ENCODE results near the gene TOMM22.
"Not testable (repeated sequence)": the region's sequence is repeated elsewhere in the genome, so short reads cannot be mapped to it uniquely, and the experiment has no call there.

Gene TOMM22

DNA sequence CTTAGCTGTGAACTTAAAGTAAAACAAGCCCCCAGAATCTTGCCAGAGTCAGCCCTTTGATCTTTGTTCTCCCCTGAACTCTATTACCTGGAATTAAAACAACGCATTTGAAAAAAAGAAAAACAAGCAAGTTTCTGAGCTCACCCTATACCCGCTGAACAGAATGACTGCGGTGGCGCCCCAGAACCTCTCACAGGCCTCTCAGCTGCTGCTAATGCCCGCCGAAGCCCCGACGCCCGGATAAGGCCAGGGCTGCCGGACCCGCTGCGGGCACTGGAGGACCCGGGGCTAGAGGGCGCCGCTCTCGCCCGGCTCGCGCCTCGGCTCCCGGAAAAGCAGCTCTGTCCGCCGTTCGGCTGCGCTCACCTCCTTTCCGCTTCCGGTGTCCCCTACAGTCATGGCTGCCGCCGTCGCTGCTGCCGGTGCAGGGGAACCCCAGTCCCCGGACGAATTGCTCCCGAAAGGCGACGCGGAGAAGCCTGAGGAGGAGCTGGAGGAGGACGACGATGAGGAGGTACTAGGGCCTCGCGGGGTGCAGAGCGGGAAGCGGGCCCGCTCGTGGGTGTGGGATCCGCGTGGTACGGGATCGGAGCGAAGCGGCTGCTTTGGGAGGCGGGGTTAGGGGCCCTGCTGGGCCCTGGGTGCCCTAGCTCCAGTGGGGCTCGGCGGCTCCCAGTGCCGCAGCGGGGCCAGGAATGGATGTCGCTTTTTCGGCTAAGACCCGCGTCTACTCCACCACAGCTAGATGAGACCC, at the start of gene TOMM22:
TOMM22 (plus strand) TSS at position 376 of the 754 bp plus-strand sequence; CDS start at position 398, 22 bp downstream.
- peak within 1 kb of the TSS; percentile 93 for H3K9ac ChIP-seq (ENCODE audit: low read depth, low read length)
- 0 out of 2 replicates have a peak, but pooled peaks cover 4% of the 10 kb centered on the region for H3K9me3 ChIP-seq (ENCODE audit: control insufficient read depth, insufficient read depth, low read length)
- H3K36me3 ChIP-seq (ENCODE audit: insufficient read depth, low read length), result peaks cover 8% of the 10 kb centered on the region
- H3K4me1 ChIP-seq (ENCODE audit: insufficient read depth, low read length), result no peaks in the 10 kb centered on the region

- Histone ChIP-seq H3K9ac (ENCODE audit: low read depth, low read length) (no peak overlapping the region), H3K4me1 (ENCODE audit: insufficient read depth, low read length) (no peaks in the 10 kb centered on the region), H3K9me3 (ENCODE audit: control insufficient read depth, insufficient read depth, low read length) (no peaks in the 10 kb centered on the region), H3K36me3 (ENCODE audit: insufficient read depth, low read length) (peaks cover 3% of the 10 kb centered on the region; the same call in 1 of the 2 replicates)
Observed at GRCh38 chr22:38632528-38632927, 49.2 kb upstream of the TOMM22 start.

DNA sequence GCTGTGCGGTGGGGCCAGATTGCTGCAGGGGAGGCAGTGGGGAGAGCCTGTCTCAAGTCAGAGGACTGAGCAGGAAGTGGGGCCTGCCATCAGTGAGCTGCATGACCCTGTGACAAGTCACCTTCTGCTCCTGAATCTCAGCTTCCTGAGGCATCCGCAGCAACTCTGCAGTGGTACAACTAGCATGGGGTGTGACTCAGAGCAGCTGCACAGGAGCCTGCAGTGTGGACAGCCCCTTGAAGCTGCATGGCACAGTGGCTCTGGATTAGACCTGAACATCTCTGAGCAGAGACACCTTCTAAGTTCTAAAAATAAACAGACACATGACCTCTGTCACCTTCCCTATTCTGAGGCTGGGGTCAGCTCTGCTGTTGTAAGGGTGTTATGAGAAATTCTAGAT, 43.5 kb upstream of the TOMM22 start:
- H3K36me3 ChIP-seq (ENCODE audit: insufficient read depth, low read length), result peaks cover 2% of the 10 kb centered on the region; the same call in 1 of the 2 replicates
- no peaks in the 10 kb centered on the region for H3K9me3 ChIP-seq (ENCODE audit: control insufficient read depth, insufficient read depth, low read length)
- H3K9ac ChIP-seq (ENCODE audit: low read depth, low read length), result no peak overlapping the region
- no peaks in the 10 kb centered on the region for H3K4me1 ChIP-seq (ENCODE audit: insufficient read depth, low read length)

DNA sequence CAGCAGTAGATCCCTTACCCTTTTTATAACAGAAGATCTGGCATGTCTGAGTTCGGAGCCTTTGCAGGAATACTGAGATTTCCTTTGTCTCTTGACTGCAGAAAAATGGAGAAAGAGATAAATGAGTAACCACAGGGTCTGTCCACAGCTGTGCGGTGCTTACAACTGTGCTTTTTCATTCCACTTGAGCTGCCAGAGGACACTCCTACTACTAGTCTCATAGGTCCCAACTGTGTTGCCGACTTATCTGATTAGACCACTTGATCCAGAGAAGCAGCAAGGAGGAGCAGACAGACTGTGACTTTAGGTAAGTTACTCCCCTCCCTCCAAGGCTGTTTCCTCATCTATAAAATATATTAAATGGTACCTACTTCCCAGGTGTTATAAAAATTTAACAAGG, 43.0 kb upstream of the TOMM22 start:
- no peaks in the 10 kb centered on the region; the same call in 1 of the 2 replicates for H3K36me3 ChIP-seq (ENCODE audit: insufficient read depth, low read length)
- H3K9ac ChIP-seq (ENCODE audit: low read depth, low read length), result no peak overlapping the region
- no peaks in the 10 kb centered on the region for H3K4me1 ChIP-seq (ENCODE audit: insufficient read depth, low read length)
- no peaks in the 10 kb centered on the region for H3K9me3 ChIP-seq (ENCODE audit: control insufficient read depth, insufficient read depth, low read length)

DNA sequence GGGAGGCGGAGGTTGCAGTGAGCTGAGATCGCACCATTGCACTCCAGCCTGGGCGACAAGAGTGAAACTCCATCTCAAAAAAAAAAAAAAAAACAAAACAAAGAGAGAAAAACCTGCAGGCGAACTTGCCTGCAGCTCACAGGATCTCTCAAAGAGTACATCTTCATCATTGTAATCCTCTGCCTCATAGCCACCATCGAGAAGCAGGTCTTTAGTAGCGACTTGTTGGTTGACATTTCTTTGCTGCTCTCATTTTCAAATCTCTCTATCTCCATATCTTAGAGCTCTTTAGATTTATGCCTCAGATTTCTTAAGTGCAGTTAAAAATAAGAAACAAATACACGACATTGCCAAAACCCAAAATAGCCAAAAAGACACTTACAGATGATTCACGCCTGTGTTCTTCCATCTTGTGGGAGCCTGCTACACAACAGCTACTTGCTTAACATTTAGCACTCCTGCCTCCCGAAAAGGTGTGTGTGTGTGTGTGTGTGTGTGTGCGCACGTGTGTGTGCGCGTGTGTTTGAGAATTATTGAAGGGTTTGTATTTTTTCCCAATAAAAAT, 40.2 kb upstream of the TOMM22 start:
- H3K36me3 ChIP-seq (ENCODE audit: insufficient read depth, low read length), result no peaks in the 10 kb centered on the region
- H3K9ac ChIP-seq (ENCODE audit: low read depth, low read length), result no peak overlapping the region
- no peaks in the 10 kb centered on the region for H3K9me3 ChIP-seq (ENCODE audit: control insufficient read depth, insufficient read depth, low read length)
- no peaks in the 10 kb centered on the region for H3K4me1 ChIP-seq (ENCODE audit: insufficient read depth, low read length)

GRCh38 chr22:38644245-38644644, 37.5 kb upstream of the TOMM22 start:
- H3K9me3 ChIP-seq (ENCODE audit: control insufficient read depth, insufficient read depth, low read length); H3K36me3 ChIP-seq (ENCODE audit: insufficient read depth, low read length); H3K9ac ChIP-seq (ENCODE audit: low read depth, low read length); H3K4me1 ChIP-seq (ENCODE audit: insufficient read depth, low read length): not testable (repeated sequence)

- Histone ChIP-seq H3K9ac (ENCODE audit: low read depth, low read length) (no peak overlapping the region), H3K4me1 (ENCODE audit: insufficient read depth, low read length) (no peaks in the 10 kb centered on the region), H3K9me3 (ENCODE audit: control insufficient read depth, insufficient read depth, low read length) (no peaks in the 10 kb centered on the region), H3K36me3 (ENCODE audit: insufficient read depth, low read length) (no peaks in the 10 kb centered on the region)
Observed at GRCh38 chr22:38645430-38645829, 36.3 kb upstream of the TOMM22 start.

GRCh38 chr22:38649841-38650522, 31.8 kb upstream of the TOMM22 start:
- H3K36me3 ChIP-seq (ENCODE audit: insufficient read depth, low read length), result no peaks in the 10 kb centered on the region
- no peak overlapping the region for H3K9ac ChIP-seq (ENCODE audit: low read depth, low read length)
- H3K4me1 ChIP-seq (ENCODE audit: insufficient read depth, low read length), result no peaks in the 10 kb centered on the region
- no peaks in the 10 kb centered on the region for H3K9me3 ChIP-seq (ENCODE audit: control insufficient read depth, insufficient read depth, low read length)

- Histone ChIP-seq H3K9ac (ENCODE audit: low read depth, low read length) (no peak overlapping the region), H3K4me1 (ENCODE audit: insufficient read depth, low read length) (no peaks in the 10 kb centered on the region), H3K9me3 (ENCODE audit: control insufficient read depth, insufficient read depth, low read length) (no peaks in the 10 kb centered on the region), H3K36me3 (ENCODE audit: insufficient read depth, low read length) (no peaks in the 10 kb centered on the region)
Observed at GRCh38 chr22:38652859-38653258, 28.9 kb upstream of the TOMM22 start.

DNA sequence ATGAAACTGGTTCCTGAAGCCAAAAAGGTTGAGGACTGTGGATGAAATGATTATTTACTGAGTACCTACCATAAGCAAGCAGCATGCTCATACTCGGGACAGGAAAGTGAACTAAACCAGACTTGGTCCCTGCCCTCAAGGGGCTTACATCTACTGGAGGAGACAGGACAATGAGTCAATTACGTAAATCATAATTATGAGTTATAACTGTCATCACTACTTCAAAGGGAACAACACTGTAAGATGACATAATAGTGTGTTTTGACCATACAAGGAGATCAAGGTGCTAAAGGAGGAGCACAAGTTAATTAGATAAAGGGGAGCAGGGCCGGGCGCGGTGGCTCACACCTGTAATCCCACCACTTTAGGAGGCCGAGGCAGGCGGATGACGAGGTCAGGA, 28.0 kb upstream of the TOMM22 start:
- H3K4me1 ChIP-seq (ENCODE audit: insufficient read depth, low read length), result no peaks in the 10 kb centered on the region
- no peak overlapping the region for H3K9ac ChIP-seq (ENCODE audit: low read depth, low read length)
- no peaks in the 10 kb centered on the region for H3K9me3 ChIP-seq (ENCODE audit: control insufficient read depth, insufficient read depth, low read length)
- H3K36me3 ChIP-seq (ENCODE audit: insufficient read depth, low read length), result no peaks in the 10 kb centered on the region

DNA sequence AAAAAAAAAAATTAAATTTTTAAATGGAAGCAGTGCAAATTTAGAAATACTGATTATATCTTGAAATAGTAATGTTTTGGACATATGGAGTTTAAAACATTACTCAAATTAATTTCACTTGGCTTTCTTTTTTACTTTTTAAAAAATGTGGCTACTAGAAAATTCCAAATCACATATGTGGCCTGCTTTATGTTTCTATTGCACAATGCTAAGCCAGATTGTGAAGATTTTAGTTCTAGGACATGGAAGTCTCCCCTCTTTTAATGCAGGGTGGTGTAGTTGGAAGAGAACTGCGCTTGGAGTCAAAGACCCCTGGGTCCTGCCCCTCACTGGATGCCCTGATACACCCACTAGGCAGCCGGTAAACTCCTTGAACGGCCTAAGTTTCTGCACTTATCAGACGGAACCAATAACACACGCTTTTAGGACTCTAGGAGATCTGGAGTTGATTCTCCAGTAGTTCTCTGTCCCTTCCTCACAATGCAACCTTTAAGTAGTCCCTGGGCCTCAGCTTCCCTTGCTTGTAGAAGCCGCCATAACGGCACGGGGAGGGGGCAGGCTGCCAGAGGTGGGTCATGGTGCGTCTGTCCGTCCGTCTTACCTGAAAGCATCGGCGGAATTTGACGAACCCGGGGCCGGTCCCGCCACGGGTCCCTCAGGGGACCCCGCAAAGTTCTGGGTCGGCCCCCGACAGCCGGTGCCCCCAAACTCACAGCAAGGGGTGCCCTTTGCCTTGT, 26.1 kb upstream of the TOMM22 start:
- Histone ChIP-seq H3K36me3 (ENCODE audit: insufficient read depth, low read length) (no peaks in the 10 kb centered on the region), H3K9ac (ENCODE audit: low read depth, low read length) (peak overlapping the region; percentile 71), H3K4me1 (ENCODE audit: insufficient read depth, low read length) (no peaks in the 10 kb centered on the region), H3K9me3 (ENCODE audit: control insufficient read depth, insufficient read depth, low read length) (no peaks in the 10 kb centered on the region)

GRCh38 chr22:38656256-38657044, 25.3 kb upstream of the TOMM22 start, which contains the start of the genes CBY1 and FAM227A:
Gene CBY1, plus strand, starts transcription at chr22:38656638. Its CDS starts 11,417 bp downstream, at chr22:38668055.
Gene FAM227A, minus strand, starts transcription at chr22:38656392. Its CDS starts 6,224 bp downstream, at chr22:38650168.
- no peaks in the 10 kb centered on the region for H3K4me1 ChIP-seq (ENCODE audit: insufficient read depth, low read length)
- peak within 1 kb of the TSS; percentile 71 for H3K9ac ChIP-seq (ENCODE audit: low read depth, low read length)
- no peaks in the 10 kb centered on the region for H3K36me3 ChIP-seq (ENCODE audit: insufficient read depth, low read length)
- no peaks in the 10 kb centered on the region for H3K9me3 ChIP-seq (ENCODE audit: control insufficient read depth, insufficient read depth, low read length)

- Histone ChIP-seq H3K9ac (ENCODE audit: low read depth, low read length) (peak overlapping the region; percentile 71), H3K4me1 (ENCODE audit: insufficient read depth, low read length) (no peaks in the 10 kb centered on the region), H3K9me3 (ENCODE audit: control insufficient read depth, insufficient read depth, low read length) (no peaks in the 10 kb centered on the region), H3K36me3 (ENCODE audit: insufficient read depth, low read length) (no peaks in the 10 kb centered on the region)
Observed at GRCh38 chr22:38657045-38657909, 24.5 kb upstream of the TOMM22 start.
